A673 (cell line): ENCODE measurements around the gene HAUS7. TPM values are rescaled to one million over a fixed set of nuclear protein-coding genes. Genes with fewer than 3 reads are reported as not detected.

Experiments used
- BruUV-seq: library from RNA; stranded (reverse); fragments of 400-500 nt; replicated peaks from 2 replicates; lab custom pipeline; 2021; lab: Mats Ljungman, UMichigan
- CTCF ChIA-PET: fragments of 300-600 bp; sonication (Branson Sonifier 250); formaldehyde crosslinking; loops from one replicate; lab custom pipeline; 2022; ENCODE audit warnings: antibody characterized with exemption; lab: Charles Lee
- POLR2A ChIA-PET: fragments of 300-600 bp; sonication (Branson Sonifier 250); formaldehyde crosslinking; loops from one replicate; lab custom pipeline; 2022; ENCODE audit warnings: antibody characterized with exemption; ENCODE audit not compliant: low non-redundant PET; lab: Charles Lee
- DNase-seq: peaks from one replicate; pipeline ENCODE4 v3.0.0-alpha.2; 2015; ENCODE audit warnings: low spot score
- H3K27ac ChIP-seq: fragments of 200-600 bp; sonication (generic); 2 replicates; pipeline ENCODE4 v1.5.1; 2016; ENCODE audit warnings: mixed run types, low read depth, mild to moderate bottlenecking, mixed read lengths, antibody characterized with exemption, low read length; ENCODE audit not compliant: poor library complexity, severe bottlenecking
- H3K27me3 ChIP-seq: fragments of 200-600 bp; sonication (generic); replicated peaks from 2 replicates; pipeline ENCODE4 v1.6.1; 2017; ENCODE audit warnings: mixed run types, low read depth, mild to moderate bottlenecking, mixed read lengths, antibody characterized with exemption, low read length; ENCODE audit not compliant: insufficient read depth, poor library complexity
- H3K36me3 ChIP-seq: fragments of 200-600 bp; sonication (generic); 2 replicates; pipeline ENCODE4 v1.6.1; 2016; ENCODE audit warnings: mixed run types, mild to moderate bottlenecking, mixed read lengths, antibody characterized with exemption, low read length; ENCODE audit not compliant: insufficient read depth, poor library complexity, severe bottlenecking
- H3K4me1 ChIP-seq: fragments of 200-600 bp; sonication (generic); 2 replicates; pipeline ENCODE4 v1.6.1; 2017; ENCODE audit warnings: mixed run types, mild to moderate bottlenecking, mixed read lengths, antibody characterized with exemption, low read length; ENCODE audit not compliant: insufficient read depth, poor library complexity, severe bottlenecking
- H3K4me3 ChIP-seq: fragments of 200-600 bp; sonication (generic); 2 replicates; pipeline ENCODE4 v1.5.1; 2016; ENCODE audit warnings: low read depth, mixed run types, mild to moderate bottlenecking, mixed read lengths, low read length; ENCODE audit not compliant: poor library complexity, severe bottlenecking
- H3K9me3 ChIP-seq: fragments of 200-600 bp; sonication (generic); 2 replicates; pipeline ENCODE4 v1.6.1; 2016; ENCODE audit warnings: mixed run types, low read depth, mild to moderate bottlenecking, mixed read lengths, antibody characterized with exemption, low read length; ENCODE audit not compliant: poor library complexity, severe bottlenecking
- EZH2 ChIP-seq: fragments of 200-600 bp; sonication (generic); IDR thresholded peaks from 2 replicates; pipeline ENCODE4 v1.6.1; 2017; ENCODE audit warnings: borderline replicate concordance, low read depth, mild to moderate bottlenecking, mixed read lengths, antibody characterized with exemption, low read length; ENCODE audit not compliant: poor library complexity, severe bottlenecking
- intact Hi-C: fragments of 100-400 bp; cut with micrococcal nuclease; formaldehyde crosslinking; loops from one replicate; pipeline ENCODE4 v1.10.0; 2022; ENCODE audit not compliant: unreplicated experiment
- total RNA-seq: library from RNA; stranded (reverse); gene quantifications from 2 replicates; pipeline ENCODE4 v1.2.3, GENCODE V29; 2021
- TF ChIP-seq, protein P1 (sequence below): fragments of 300-800, 200-600 bp; sonication (generic); conservative IDR thresholded peaks from 2 replicates; pipeline ENCODE4 v1.5.1; 2017; ENCODE audit warnings: low read depth, mild to moderate bottlenecking, antibody characterized with exemption, low read length, moderate library complexity, mixed read lengths

The HAUS7 gene
- total RNA-seq, 1 experiment from 2014 or later: 75.3 TPM

DNA sequence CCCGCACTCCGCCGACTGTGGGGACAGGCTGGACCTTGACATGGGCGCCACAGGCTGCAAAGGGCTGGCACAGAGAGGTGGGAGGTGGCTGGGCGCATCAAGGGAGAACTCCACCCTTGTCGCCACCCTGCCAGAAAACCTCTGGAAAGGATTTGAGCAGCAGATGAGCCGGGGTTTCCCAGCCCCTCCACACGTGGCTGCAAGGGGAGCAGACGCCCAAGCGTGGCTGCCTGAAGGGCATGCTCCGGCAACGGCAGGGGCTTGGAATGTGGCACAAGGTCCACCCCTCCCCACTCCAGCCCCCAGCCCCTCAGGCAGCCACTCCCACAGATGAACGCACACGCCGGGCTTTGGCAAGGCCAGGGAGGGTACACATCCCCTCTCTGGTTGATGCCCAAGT is 29.0 kb upstream of the HAUS7 start:
- ChIA-PET CTCF (no interaction called here), POLR2A (no interaction called here)
- no peak for TF ChIP-seq EZH2
- TF ChIP-seq, protein P1, sequence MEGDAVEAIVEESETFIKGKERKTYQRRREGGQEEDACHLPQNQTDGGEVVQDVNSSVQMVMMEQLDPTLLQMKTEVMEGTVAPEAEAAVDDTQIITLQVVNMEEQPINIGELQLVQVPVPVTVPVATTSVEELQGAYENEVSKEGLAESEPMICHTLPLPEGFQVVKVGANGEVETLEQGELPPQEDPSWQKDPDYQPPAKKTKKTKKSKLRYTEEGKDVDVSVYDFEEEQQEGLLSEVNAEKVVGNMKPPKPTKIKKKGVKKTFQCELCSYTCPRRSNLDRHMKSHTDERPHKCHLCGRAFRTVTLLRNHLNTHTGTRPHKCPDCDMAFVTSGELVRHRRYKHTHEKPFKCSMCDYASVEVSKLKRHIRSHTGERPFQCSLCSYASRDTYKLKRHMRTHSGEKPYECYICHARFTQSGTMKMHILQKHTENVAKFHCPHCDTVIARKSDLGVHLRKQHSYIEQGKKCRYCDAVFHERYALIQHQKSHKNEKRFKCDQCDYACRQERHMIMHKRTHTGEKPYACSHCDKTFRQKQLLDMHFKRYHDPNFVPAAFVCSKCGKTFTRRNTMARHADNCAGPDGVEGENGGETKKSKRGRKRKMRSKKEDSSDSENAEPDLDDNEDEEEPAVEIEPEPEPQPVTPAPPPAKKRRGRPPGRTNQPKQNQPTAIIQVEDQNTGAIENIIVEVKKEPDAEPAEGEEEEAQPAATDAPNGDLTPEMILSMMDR: no peak
- intact Hi-C loops: no loop called here
- DNase-seq: no peak
- BruUV-seq: no TSS peak
- Histone ChIP-seq H3K27ac (no peak overlapping the region), H3K4me1 (peaks cover 13% of the 10 kb centered on the region), H3K4me3 (no peak overlapping the region), H3K9me3 (no peaks in the 10 kb centered on the region), H3K36me3 (no peaks in the 10 kb centered on the region), H3K27me3 (no peaks in the 10 kb centered on the region)

DNA sequence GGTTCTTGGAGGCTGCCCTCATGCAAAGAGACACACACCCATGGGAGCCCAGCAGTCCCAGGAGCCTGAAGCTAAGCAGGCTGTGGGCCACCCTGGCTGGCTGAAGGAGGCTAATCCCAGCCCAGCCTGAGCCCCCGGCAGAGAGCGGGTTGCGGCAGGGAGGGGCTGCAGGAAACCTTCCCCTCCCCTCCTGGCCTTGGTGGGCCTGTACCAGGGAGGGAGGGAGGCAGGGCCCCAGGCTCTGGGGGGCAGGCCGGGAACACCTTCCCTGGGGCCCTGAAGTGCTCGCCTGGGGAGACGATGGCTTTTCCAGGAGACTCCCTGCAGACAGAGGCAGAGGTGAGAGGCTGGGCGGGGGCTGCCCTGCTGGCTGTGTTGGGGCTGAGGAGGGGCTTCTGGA is 28.1 kb upstream of the HAUS7 start:
- no peak for DNase-seq
- ChIA-PET CTCF (no interaction called here), POLR2A (no interaction called here)
- H3K27ac ChIP-seq: no peak overlapping the region
- peaks cover 20% of the 10 kb centered on the region for H3K4me1 ChIP-seq
- no peaks in the 10 kb centered on the region for H3K36me3 ChIP-seq
- H3K27me3 ChIP-seq: no peaks in the 10 kb centered on the region
- BruUV-seq: no TSS peak
- TF ChIP-seq EZH2: no peak
- TF ChIP-seq, protein P1: no peak
- no peak overlapping the region for H3K4me3 ChIP-seq
- H3K9me3 ChIP-seq: no peaks in the 10 kb centered on the region
- intact Hi-C loops: no loop called here

DNA sequence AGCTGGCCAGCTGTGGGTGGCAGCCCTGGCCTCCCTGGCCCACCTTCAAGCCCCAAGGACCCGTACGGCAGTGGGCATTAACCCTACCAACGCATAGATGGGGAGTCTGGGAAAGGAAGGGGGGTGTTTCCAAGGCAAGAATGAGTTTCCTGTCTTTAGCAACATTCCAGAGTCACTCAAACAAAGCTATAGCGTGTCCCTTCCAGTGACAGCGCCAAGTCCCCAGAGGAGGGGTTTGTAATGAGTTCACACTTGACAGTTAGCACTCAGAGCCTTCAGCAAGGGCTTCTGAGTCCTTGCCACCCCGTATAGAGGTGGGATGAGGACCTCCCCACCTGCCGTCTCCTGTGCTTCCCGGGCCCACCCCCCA is 26.2 kb upstream of the HAUS7 start:
- no peaks in the 10 kb centered on the region for H3K36me3 ChIP-seq
- ChIA-PET POLR2A (no interaction called here), CTCF (interaction anchor here (0.7 to 1.4 kb wide), 2 partner anchors 26 to 36 kb away, joined by 3 to 5 read pairs; partner anchors contain the start of gene HAUS7)
- no peak overlapping the region for H3K4me3 ChIP-seq
- H3K27ac ChIP-seq: no peak overlapping the region
- no TSS peak for BruUV-seq
- TF ChIP-seq, protein P1: no peak
- TF ChIP-seq EZH2: no peak
- no peaks in the 10 kb centered on the region for H3K27me3 ChIP-seq
- H3K4me1 ChIP-seq: peaks cover 29% of the 10 kb centered on the region
- H3K9me3 ChIP-seq: no peaks in the 10 kb centered on the region
- intact Hi-C loops: no loop called here
- DNase-seq: peak; percentile 38
